ENCODE results near the gene RYR3. TPM values are rescaled to one million over a fixed set of nuclear protein-coding genes. Genes with fewer than 3 reads are reported as not detected.

RYR3 gene
- total RNA-seq, 1 experiment from 2014 or later = not detected

GRCh38 chr15:33357845-33358244, 47.1 kb downstream of the RYR3 start:
- no peaks in the 10 kb centered on the region for H3K27me3 ChIP-seq (ENCODE audit: low read length)

GRCh38 chr15:33358306-33358705, 47.5 kb downstream of the RYR3 start:
- H4K20me1 ChIP-seq (ENCODE audit: insufficient read depth, low read depth, low read length) = no peaks in the 10 kb centered on the region
- H3K27ac ChIP-seq (ENCODE audit: low read length) = no peak overlapping the region
- H3K9me3 ChIP-seq (ENCODE audit: low read length) = no peaks in the 10 kb centered on the region
- no peaks in the 10 kb centered on the region for H3K36me3 ChIP-seq (ENCODE audit: insufficient read depth, low read length)
- H3K4me2 ChIP-seq (ENCODE audit: low read depth, low read length, poor library complexity, severe bottlenecking) = no peak overlapping the region
- H2AFZ ChIP-seq (ENCODE audit: low read length) = no peak overlapping the region
- H3K9me2 ChIP-seq (replicated peaks; ENCODE audit: insufficient read depth, low read length) = no peaks in the 10 kb centered on the region
- no peaks in the 10 kb centered on the region for H3K79me2 ChIP-seq (ENCODE audit: low read length)
- H3K27me3 ChIP-seq (ENCODE audit: low read length) = no peaks in the 10 kb centered on the region
- H3K4me1 ChIP-seq (ENCODE audit: low read length) = no peaks in the 10 kb centered on the region
- no peak overlapping the region for H3K9ac ChIP-seq (ENCODE audit: low read length)
- DNase-seq = no peak
- no peak overlapping the region for H3K4me3 ChIP-seq (ENCODE audit: low read length)

More at GRCh38 chr15:33357845-33358244, 47.1 kb downstream of the RYR3 start:
- Histone ChIP-seq H3K9ac (ENCODE audit: low read length) (no peak overlapping the region), H3K4me2 (ENCODE audit: low read depth, low read length, poor library complexity, severe bottlenecking) (no peak overlapping the region), H2AFZ (ENCODE audit: low read length) (no peak overlapping the region), H3K79me2 (ENCODE audit: low read length) (no peaks in the 10 kb centered on the region), H3K9me2 (replicated peaks; ENCODE audit: insufficient read depth, low read length) (no peaks in the 10 kb centered on the region), H4K20me1 (ENCODE audit: insufficient read depth, low read depth, low read length) (no peaks in the 10 kb centered on the region), H3K9me3 (ENCODE audit: low read length) (no peaks in the 10 kb centered on the region), H3K4me1 (ENCODE audit: low read length) (no peaks in the 10 kb centered on the region), H3K36me3 (ENCODE audit: insufficient read depth, low read length) (no peaks in the 10 kb centered on the region), H3K27ac (ENCODE audit: low read length) (no peak overlapping the region), H3K4me3 (ENCODE audit: low read length) (no peak overlapping the region)
- no peak for DNase-seq

- no peaks in the 10 kb centered on the region for H3K4me1 ChIP-seq (ENCODE audit: low read length)
- no peaks in the 10 kb centered on the region for H3K79me2 ChIP-seq (ENCODE audit: low read length)
- H3K36me3 ChIP-seq (ENCODE audit: insufficient read depth, low read length) = no peaks in the 10 kb centered on the region
- no peak overlapping the region for H3K4me2 ChIP-seq (ENCODE audit: low read depth, low read length, poor library complexity, severe bottlenecking)
- no peak overlapping the region for H2AFZ ChIP-seq (ENCODE audit: low read length)
- DNase-seq = no peak
- no peaks in the 10 kb centered on the region for H3K9me2 ChIP-seq (replicated peaks; ENCODE audit: insufficient read depth, low read length)
- H3K27me3 ChIP-seq (ENCODE audit: low read length) = no peaks in the 10 kb centered on the region
- H3K27ac ChIP-seq (ENCODE audit: low read length) = no peak overlapping the region
- no peaks in the 10 kb centered on the region for H3K9me3 ChIP-seq (ENCODE audit: low read length)
- no peak overlapping the region for H3K9ac ChIP-seq (ENCODE audit: low read length)
- H4K20me1 ChIP-seq (ENCODE audit: insufficient read depth, low read depth, low read length) = no peaks in the 10 kb centered on the region
- no peak overlapping the region for H3K4me3 ChIP-seq (ENCODE audit: low read length)
Measured at GRCh38 chr15:33360886-33361285, 50.1 kb downstream of the RYR3 start.

GRCh38 chr15:33369941-33370622, 59.3 kb downstream of the RYR3 start:
- Histone ChIP-seq H3K9me3 (ENCODE audit: low read length) (no peaks in the 10 kb centered on the region), H3K4me2 (ENCODE audit: low read depth, low read length, poor library complexity, severe bottlenecking) (no peak overlapping the region), H3K36me3 (ENCODE audit: insufficient read depth, low read length) (no peaks in the 10 kb centered on the region), H3K27ac (ENCODE audit: low read length) (no peak overlapping the region), H2AFZ (ENCODE audit: low read length) (no peak overlapping the region), H3K9me2 (replicated peaks; ENCODE audit: insufficient read depth, low read length) (no peaks in the 10 kb centered on the region), H3K27me3 (ENCODE audit: low read length) (no peaks in the 10 kb centered on the region), H3K79me2 (ENCODE audit: low read length) (no peaks in the 10 kb centered on the region), H3K9ac (ENCODE audit: low read length) (no peak overlapping the region), H4K20me1 (ENCODE audit: insufficient read depth, low read depth, low read length) (0 out of 2 replicates have a peak, but pooled peaks cover 4% of the 10 kb centered on the region), H3K4me3 (ENCODE audit: low read length) (no peak overlapping the region), H3K4me1 (ENCODE audit: low read length) (no peaks in the 10 kb centered on the region)
- no peak for DNase-seq

GRCh38 chr15:33370623-33371020, 59.9 kb downstream of the RYR3 start:
- Histone ChIP-seq H3K79me2 (ENCODE audit: low read length) (no peaks in the 10 kb centered on the region), H3K9me3 (ENCODE audit: low read length) (no peaks in the 10 kb centered on the region), H3K4me1 (ENCODE audit: low read length) (no peaks in the 10 kb centered on the region), H3K9ac (ENCODE audit: low read length) (no peak overlapping the region), H3K9me2 (replicated peaks; ENCODE audit: insufficient read depth, low read length) (no peaks in the 10 kb centered on the region), H3K27ac (ENCODE audit: low read length) (no peak overlapping the region), H3K4me3 (ENCODE audit: low read length) (no peak overlapping the region), H3K36me3 (ENCODE audit: insufficient read depth, low read length) (no peaks in the 10 kb centered on the region), H4K20me1 (ENCODE audit: insufficient read depth, low read depth, low read length) (0 out of 2 replicates have a peak, but pooled peaks cover 4% of the 10 kb centered on the region), H2AFZ (ENCODE audit: low read length) (no peak overlapping the region), H3K4me2 (ENCODE audit: low read depth, low read length, poor library complexity, severe bottlenecking) (no peak overlapping the region), H3K27me3 (ENCODE audit: low read length) (no peaks in the 10 kb centered on the region)
- no peak for DNase-seq

GRCh38 chr15:33371159-33371558, 60.4 kb downstream of the RYR3 start:
- Histone ChIP-seq H3K4me2 (ENCODE audit: low read depth, low read length, poor library complexity, severe bottlenecking) (no peak overlapping the region), H3K27ac (ENCODE audit: low read length) (no peak overlapping the region), H3K4me1 (ENCODE audit: low read length) (no peaks in the 10 kb centered on the region), H3K9me3 (ENCODE audit: low read length) (no peaks in the 10 kb centered on the region), H3K79me2 (ENCODE audit: low read length) (no peaks in the 10 kb centered on the region), H3K9me2 (replicated peaks; ENCODE audit: insufficient read depth, low read length) (no peaks in the 10 kb centered on the region), H3K9ac (ENCODE audit: low read length) (no peak overlapping the region), H4K20me1 (ENCODE audit: insufficient read depth, low read depth, low read length) (0 out of 2 replicates have a peak, but pooled peaks cover 4% of the 10 kb centered on the region), H3K27me3 (ENCODE audit: low read length) (no peaks in the 10 kb centered on the region), H3K36me3 (ENCODE audit: insufficient read depth, low read length) (no peaks in the 10 kb centered on the region), H2AFZ (ENCODE audit: low read length) (no peak overlapping the region), H3K4me3 (ENCODE audit: low read length) (no peak overlapping the region)
- no peak for DNase-seq

- no peak overlapping the region for H3K4me2 ChIP-seq (ENCODE audit: low read depth, low read length, poor library complexity, severe bottlenecking)
- no peaks in the 10 kb centered on the region for H3K79me2 ChIP-seq (ENCODE audit: low read length)
- no peaks in the 10 kb centered on the region for H3K9me2 ChIP-seq (replicated peaks; ENCODE audit: insufficient read depth, low read length)
- no peaks in the 10 kb centered on the region for H3K9me3 ChIP-seq (ENCODE audit: low read length)
- H3K27me3 ChIP-seq (ENCODE audit: low read length) = no peaks in the 10 kb centered on the region
- no peak for DNase-seq
- no peaks in the 10 kb centered on the region for H3K4me1 ChIP-seq (ENCODE audit: low read length)
- H3K9ac ChIP-seq (ENCODE audit: low read length) = no peak overlapping the region
- H3K27ac ChIP-seq (ENCODE audit: low read length) = no peak overlapping the region
- H4K20me1 ChIP-seq (ENCODE audit: insufficient read depth, low read depth, low read length) = 0 out of 2 replicates have a peak, but pooled peaks cover 4% of the 10 kb centered on the region
- no peaks in the 10 kb centered on the region for H3K36me3 ChIP-seq (ENCODE audit: insufficient read depth, low read length)
- H3K4me3 ChIP-seq (ENCODE audit: low read length) = no peak overlapping the region
- H2AFZ ChIP-seq (ENCODE audit: low read length) = no peak overlapping the region
Measured at GRCh38 chr15:33374226-33374914, 63.6 kb downstream of the RYR3 start.

- Histone ChIP-seq H3K4me1 (ENCODE audit: low read length) (no peaks in the 10 kb centered on the region), H3K27ac (ENCODE audit: low read length) (no peak overlapping the region), H4K20me1 (ENCODE audit: insufficient read depth, low read depth, low read length) (0 out of 2 replicates have a peak, but pooled peaks cover 4% of the 10 kb centered on the region), H3K36me3 (ENCODE audit: insufficient read depth, low read length) (no peaks in the 10 kb centered on the region), H3K9me2 (replicated peaks; ENCODE audit: insufficient read depth, low read length) (no peaks in the 10 kb centered on the region), H3K9ac (ENCODE audit: low read length) (no peak overlapping the region), H2AFZ (ENCODE audit: low read length) (no peak overlapping the region), H3K9me3 (ENCODE audit: low read length) (no peaks in the 10 kb centered on the region), H3K79me2 (ENCODE audit: low read length) (no peaks in the 10 kb centered on the region), H3K27me3 (ENCODE audit: low read length) (no peaks in the 10 kb centered on the region), H3K4me2 (ENCODE audit: low read depth, low read length, poor library complexity, severe bottlenecking) (no peak overlapping the region), H3K4me3 (ENCODE audit: low read length) (no peak overlapping the region)
- no peak for DNase-seq
Measured at GRCh38 chr15:33375236-33375635, 64.5 kb downstream of the RYR3 start.

All from Karpas-422 (cell line).